ENCODE results near the gene TMEM91. TPM values are rescaled to one million over a fixed set of nuclear protein-coding genes. Genes with fewer than 3 reads are reported as not detected.

TMEM91 gene
- total and polyA plus RNA-seq, 2 of the 13 experiments (the other 11 are each of a cell fraction or from before 2014, with no cell fraction given): 6.3 to 10.3 TPM

GRCh38 chr19:41363753-41364523 lies 12.4 kb upstream of the TMEM91 start, which contains the start of gene B9D2 (continued):
- peak; percentile 54; the same call in 1 of the 2 replicates for TF ChIP-seq NR2C2 (CRISPR knock-in tag; IDR thresholded peaks at IDR 0.05; ENCODE audit: borderline replicate concordance)
- peak; percentile 57 for TF ChIP-seq HDAC1 (CRISPR knock-in tag; IDR thresholded peaks at IDR 0.05)
- no peak for TF ChIP-seq HMG20B (CRISPR knock-in tag; conservative IDR thresholded peaks at IDR 0.05)
- no peak for TF ChIP-seq SMARCE1 (IDR thresholded peaks at IDR 0.05; ENCODE audit: borderline replicate concordance)
- TF ChIP-seq, protein P1, sequence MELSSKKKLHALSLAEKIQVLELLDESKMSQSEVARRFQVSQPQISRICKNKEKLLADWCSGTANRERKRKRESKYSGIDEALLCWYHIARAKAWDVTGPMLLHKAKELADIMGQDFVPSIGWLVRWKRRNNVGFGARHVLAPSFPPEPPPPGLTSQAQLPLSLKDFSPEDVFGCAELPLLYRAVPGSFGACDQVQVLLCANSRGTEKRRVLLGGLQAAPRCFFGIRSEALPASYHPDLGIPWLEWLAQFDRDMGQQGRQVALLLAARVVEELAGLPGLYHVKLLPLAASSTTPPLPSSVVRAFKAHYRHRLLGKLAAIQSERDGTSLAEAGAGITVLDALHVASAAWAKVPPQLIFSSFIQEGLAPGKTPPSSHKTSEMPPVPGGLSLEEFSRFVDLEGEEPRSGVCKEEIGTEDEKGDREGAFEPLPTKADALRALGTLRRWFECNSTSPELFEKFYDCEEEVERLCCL (CRISPR knock-in tag; IDR thresholded peaks at IDR 0.05; ENCODE audit: borderline replicate concordance): no peak; the same call in 1 of the 2 replicates
- no peak for TF ChIP-seq HDAC2 (CRISPR knock-in tag; IDR thresholded peaks at IDR 0.05)
- TF ChIP-seq ZNF546 (CRISPR knock-in tag; conservative IDR thresholded peaks at IDR 0.05): no peak
- TF ChIP-seq ZNF251 (CRISPR knock-in tag; IDR thresholded peaks at IDR 0.05): no peak
- TF ChIP-seq SSRP1 (CRISPR knock-in tag; IDR thresholded peaks at IDR 0.05): no peak
- TF ChIP-seq ARNTL (CRISPR knock-in tag; IDR thresholded peaks at IDR 0.05): no peak
- no peak for TF ChIP-seq MLLT10 (CRISPR knock-in tag; IDR thresholded peaks at IDR 0.05)
- TF ChIP-seq RERE (CRISPR knock-in tag; IDR thresholded peaks at IDR 0.05; ENCODE audit: low read depth): no peak
- TF ChIP-seq BCL6 (CRISPR knock-in tag; IDR thresholded peaks at IDR 0.05): 0 out of 2 replicates have a peak, but pooled peaks have one; percentile 27
- TF ChIP-seq ZNF597 (CRISPR knock-in tag; IDR thresholded peaks at IDR 0.05): no peak
- no peak for TF ChIP-seq DZIP1 (CRISPR knock-in tag; IDR thresholded peaks at IDR 0.05)
- no peak for TF ChIP-seq ZNF24 (IDR thresholded peaks at IDR 0.05)
- no peak for TF ChIP-seq PCBP2 (optimal IDR thresholded peaks at IDR 0.05; ENCODE audit: low read depth, low read length, poor library complexity, severe bottlenecking)
- no peak for TF ChIP-seq MYNN (CRISPR knock-in tag; IDR thresholded peaks at IDR 0.05; ENCODE audit: low read depth)
- TF ChIP-seq, protein P2, sequence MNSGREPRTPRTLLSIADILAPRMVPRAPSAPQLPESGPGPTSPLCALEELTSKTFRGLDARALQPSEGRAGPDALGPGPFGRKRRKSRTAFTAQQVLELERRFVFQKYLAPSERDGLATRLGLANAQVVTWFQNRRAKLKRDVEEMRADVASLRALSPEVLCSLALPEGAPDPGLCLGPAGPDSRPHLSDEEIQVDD (CRISPR knock-in tag; IDR thresholded peaks at IDR 0.05; ENCODE audit: borderline replicate concordance): no peak

All from HepG2 (cell line).